Keratinocyte (primary cell): ENCODE results near the gene SEC14L5. TPM values are rescaled to one million over a fixed set of nuclear protein-coding genes. Genes with fewer than 3 reads are reported as not detected.

Experiments used
- DNase-seq: peaks from one replicate; pipeline ENCODE4 v3.0.0-alpha.2; 2011; ENCODE audit warnings: low read depth, missing footprints, low spot score
- FAIRE-seq: peaks from 2 replicates; lab custom pipeline; 2011; peaks lifted over from hg19 to GRCh38; lab: Jason Lieb, UNC
- H2AFZ ChIP-seq: 2 replicates; pipeline ENCODE4 v1.6.0; 2012; ENCODE audit warnings: low read length, control low read depth, inconsistent platforms; ENCODE audit not compliant: control insufficient read depth
- H3K27ac ChIP-seq: 2 replicates; pipeline ENCODE4 v1.5.1; 2011; ENCODE audit warnings: low read length; ENCODE audit not compliant: control insufficient read depth, insufficient read depth
- H3K27me3 ChIP-seq: 3 replicates; pipeline ENCODE4 v1.6.0; 2011; ENCODE audit warnings: low read length; ENCODE audit not compliant: control insufficient read depth, insufficient read depth; ENCODE audit errors: extremely low read depth
- H3K36me3 ChIP-seq, 2 experiments: 2 replicates in 1 of 2; 3 replicates in 1 of 2; pipeline ENCODE4 v1.5.1; 2011; ENCODE audit warnings: low read length in 2 of 2, mild to moderate bottlenecking in 1 of 2; ENCODE audit not compliant: control insufficient read depth in 2 of 2, insufficient read depth in 2 of 2; ENCODE audit errors: extremely low read depth in 1 of 2
- H3K4me1 ChIP-seq: 3 replicates; pipeline ENCODE4 v1.5.1; 2011; ENCODE audit warnings: low read length; ENCODE audit not compliant: control insufficient read depth, insufficient read depth; ENCODE audit errors: extremely low read depth
- H3K4me2 ChIP-seq: 3 replicates; pipeline ENCODE4 v1.6.0; 2011; ENCODE audit warnings: low read depth, low read length; ENCODE audit not compliant: control insufficient read depth, insufficient read depth; ENCODE audit errors: extremely low read depth
- H3K4me3 ChIP-seq, 3 experiments: fragments of 200-600 bp in 1 of 3; sonication (generic) in 1 of 3; 2 replicates in 2 of 3; 3 replicates in 1 of 3; pipeline ENCODE4 v1.5.1; 2011 to 2016; ENCODE audit warnings: low read length in 3 of 3, mild to moderate bottlenecking in 3 of 3, control low read depth in 2 of 3, inconsistent platforms in 1 of 3, low read depth in 1 of 3, mixed read lengths in 1 of 3, mixed run types in 1 of 3, moderate library complexity in 1 of 3; ENCODE audit not compliant: control insufficient read depth in 2 of 3, insufficient read depth in 2 of 3; ENCODE audit errors: extremely low read depth in 1 of 3
- H3K79me2 ChIP-seq: 2 replicates; pipeline ENCODE4 v1.6.0; 2012; ENCODE audit warnings: low read length; ENCODE audit not compliant: control insufficient read depth, insufficient read depth
- H3K9ac ChIP-seq: 3 replicates; pipeline ENCODE4 v1.6.0; 2011; ENCODE audit warnings: low read length; ENCODE audit not compliant: control insufficient read depth, insufficient read depth; ENCODE audit errors: extremely low read depth
- H3K9me1 ChIP-seq: 3 replicates; pipeline ENCODE4 v1.6.0; 2011; ENCODE audit warnings: low read length; ENCODE audit not compliant: control insufficient read depth, insufficient read depth; ENCODE audit errors: extremely low read depth
- H3K9me3 ChIP-seq: 2 replicates; pipeline ENCODE4 v1.5.1; 2012; ENCODE audit warnings: low read depth, low read length; ENCODE audit not compliant: control insufficient read depth
- H4K20me1 ChIP-seq: 3 replicates; pipeline ENCODE4 v1.6.0; 2011; ENCODE audit warnings: low read length; ENCODE audit not compliant: control insufficient read depth, insufficient read depth; ENCODE audit errors: extremely low read depth
- CTCF ChIP-seq, 3 experiments: IDR thresholded peaks in 1 of 3; conservative IDR thresholded peaks in 1 of 3; optimal IDR thresholded peaks in 1 of 3; 2 replicates in 2 of 3; 3 replicates in 1 of 3; pipeline versions ENCODE3 to v1.5.1; 2011; ENCODE audit warnings: low read length in 3 of 3, mild to moderate bottlenecking in 3 of 3, moderate library complexity in 2 of 3, control low read depth in 1 of 3, inconsistent platforms in 1 of 3; ENCODE audit not compliant: insufficient read depth in 2 of 3; ENCODE audit errors: extremely low read depth in 1 of 3
- EZH2 ChIP-seq: IDR thresholded peaks from one replicate; pipeline ENCODE4 v1.6.1; 2012; ENCODE audit warnings: inconsistent platforms, mild to moderate bottlenecking, low read length, moderate library complexity
- dilution Hi-C: fragments of 300-500 bp; cut with MboI; formaldehyde crosslinking; loops from one replicate; pipeline ENCODE4 v1.7.0; 2020; ENCODE audit warnings: low sequenced_read_pairs; ENCODE audit not compliant: extremely low pct_ligation_motif_present
- polyA plus RNA-seq, 5 experiments: library from polyadenylated mRNA; depleted of rRNA in 3 of 5; stranded (reverse) in 3 of 5; stranded (forward) in 1 of 5; unstranded in 1 of 5; fragments of >200 nt; gene quantifications; 1 replicate in 1 of 5; 2 replicates in 3 of 5; 3 replicates in 1 of 5; pipeline versions ENCODE4 v1.2.1 to v1.2.3, GENCODE V29; 2011 to 2012; ENCODE audit warnings: missing spikeins in 2 of 5, low read depth in 1 of 5, low replicate concordance in 1 of 5

Gene SEC14L5
- polyA plus RNA-seq, 1 donor (not counting 4 experiments of a cell fraction or from before 2014, with no cell fraction given), result 0.08 TPM

GRCh38 chr16:4925791-4926190 lies 32.3 kb upstream of the SEC14L5 start:
- TF ChIP-seq CTCF (optimal IDR thresholded peaks at IDR 0.05 in 1 of 3, IDR thresholded peaks at IDR 0.05 in 1 of 3, conservative IDR thresholded peaks at IDR 0.05 in 1 of 3; ENCODE audit: extremely low read depth in 1 of 3, insufficient read depth in 2 of 3, low read length in 3 of 3), result no peak
- TF ChIP-seq EZH2, result no peak

DNA sequence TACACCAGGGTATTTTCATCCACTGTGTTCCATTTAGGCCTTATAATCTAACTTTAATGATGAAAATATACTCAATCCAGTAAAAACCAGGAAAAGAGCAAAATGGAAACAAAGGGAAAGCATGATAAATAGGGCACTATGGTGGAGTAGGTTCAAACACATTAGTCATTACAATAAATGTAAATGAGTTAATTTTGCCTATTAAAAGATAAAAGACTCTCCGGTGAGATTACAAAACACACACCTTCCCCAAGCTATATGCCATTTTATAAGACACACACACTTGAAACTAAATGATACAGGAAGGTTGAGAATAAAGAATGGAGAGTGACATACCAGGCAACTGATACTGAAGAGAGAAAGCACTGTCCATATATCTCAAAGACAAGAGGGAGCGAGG lies 31.2 kb upstream of the SEC14L5 start:
- Histone ChIP-seq H3K4me3 (no peak overlapping the region), H3K79me2 (peaks cover 9% of the 10 kb centered on the region), H4K20me1 (no peaks in the 10 kb centered on the region), H2AFZ (no peak overlapping the region), H3K4me2 (no peak overlapping the region), H3K9me1 (no peaks in the 10 kb centered on the region), H3K27me3 (no peaks in the 10 kb centered on the region), H3K4me1 (peaks cover 48% of the 10 kb centered on the region), H3K36me3 (peaks cover 8 to 11% of the 10 kb centered on the region in 2 experiments), H3K27ac (no peak overlapping the region), H3K9me3 (peaks cover 7% of the 10 kb centered on the region), H3K9ac (no peak overlapping the region)
- dilution Hi-C loops, result no loop called here
- TF ChIP-seq CTCF (optimal IDR thresholded peaks at IDR 0.05 in 1 of 3, IDR thresholded peaks at IDR 0.05 in 1 of 3, conservative IDR thresholded peaks at IDR 0.05 in 1 of 3; ENCODE audit: extremely low read depth in 1 of 3, insufficient read depth in 2 of 3, low read length in 3 of 3), result no peak
- no peak for TF ChIP-seq EZH2
- no peak for DNase-seq
- no peak for FAIRE-seq

More at GRCh38 chr16:4925791-4926190, 32.3 kb upstream of the SEC14L5 start:
- Histone ChIP-seq H3K79me2 (peaks cover 7% of the 10 kb centered on the region), H2AFZ (no peak overlapping the region), H3K4me3 (no peak overlapping the region), H3K9ac (no peak overlapping the region), H4K20me1 (no peaks in the 10 kb centered on the region), H3K27me3 (no peaks in the 10 kb centered on the region), H3K4me2 (no peak overlapping the region), H3K27ac (no peak overlapping the region), H3K36me3 (peaks cover 11% of the 10 kb centered on the region in 2 experiments), H3K9me3 (peaks cover 7% of the 10 kb centered on the region), H3K4me1 (peaks cover 40% of the 10 kb centered on the region), H3K9me1 (no peaks in the 10 kb centered on the region)
- FAIRE-seq, result peak; percentile 58
- no peak for DNase-seq
- dilution Hi-C loops, result no loop called here
